Mesodermal cell (in vitro differentiated cells): ENCODE data around the gene DNAH11.
"Not testable (repeated sequence)": the region's sequence is repeated elsewhere in the genome, so short reads cannot be mapped to it uniquely, and the experiment has no call there.

Experiments used
- H3K27ac ChIP-seq: 2 replicates; pipeline ENCODE4 v1.7.0; 2013; ENCODE audit warnings: mild to moderate bottlenecking, low read depth, low read length, moderate library complexity; ENCODE audit not compliant: severe bottlenecking
- H3K36me3 ChIP-seq: 2 replicates; pipeline ENCODE4 v1.7.1; 2013; ENCODE audit warnings: mild to moderate bottlenecking, low read length, moderate library complexity; ENCODE audit not compliant: control insufficient read depth, insufficient read depth
- H3K4me1 ChIP-seq: one replicate; pipeline ENCODE4 v1.7.1; 2013; ENCODE audit warnings: mild to moderate bottlenecking, low read length; ENCODE audit not compliant: insufficient read depth, control insufficient read depth, poor library complexity, severe bottlenecking
- H3K4me3 ChIP-seq: 2 replicates; pipeline ENCODE4 v1.7.0; 2013; ENCODE audit warnings: low read length, control low read depth, mild to moderate bottlenecking; ENCODE audit not compliant: insufficient read depth, poor library complexity, severe bottlenecking; ENCODE audit errors: extremely low read depth
- H3K9me3 ChIP-seq: 2 replicates; pipeline ENCODE4 v1.7.1; 2013; ENCODE audit warnings: mild to moderate bottlenecking, low read length, moderate library complexity; ENCODE audit not compliant: control insufficient read depth
- WGBS, 2 experiments: methylation state at CpG; one replicate each; pipeline ENCODE4 v1.1.5; 2013; ENCODE audit warnings: missing lambda C conversion rate in 2 of 2; ENCODE audit not compliant: insufficient coverage in 2 of 2; 5-methylcytosine and 5-hydroxymethylcytosine counted together

DNAH11 gene

DNA sequence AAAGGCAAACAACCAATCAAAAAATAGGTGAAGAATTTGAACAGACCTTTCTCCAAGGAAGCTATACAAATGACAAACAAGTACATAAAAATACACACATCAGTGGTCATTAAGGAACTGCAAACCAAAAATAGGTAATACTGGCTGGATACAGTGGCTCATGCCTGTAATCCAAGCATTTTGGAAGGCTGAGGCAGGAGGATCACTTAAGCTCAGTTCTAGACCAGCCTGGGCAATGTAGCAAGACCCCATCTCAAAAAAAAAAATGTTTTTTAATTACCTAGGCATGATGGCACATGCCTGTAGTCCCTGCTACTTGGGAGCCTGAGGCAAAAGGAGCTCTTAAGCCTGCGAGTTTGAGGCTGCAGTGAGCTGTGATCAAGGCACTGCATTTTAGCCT, 383.6 kb downstream of the DNAH11 start:
- WGBS, 2 experiments = 83 to 86% methylated on average over 1 of the region's 1 CpG

DNA sequence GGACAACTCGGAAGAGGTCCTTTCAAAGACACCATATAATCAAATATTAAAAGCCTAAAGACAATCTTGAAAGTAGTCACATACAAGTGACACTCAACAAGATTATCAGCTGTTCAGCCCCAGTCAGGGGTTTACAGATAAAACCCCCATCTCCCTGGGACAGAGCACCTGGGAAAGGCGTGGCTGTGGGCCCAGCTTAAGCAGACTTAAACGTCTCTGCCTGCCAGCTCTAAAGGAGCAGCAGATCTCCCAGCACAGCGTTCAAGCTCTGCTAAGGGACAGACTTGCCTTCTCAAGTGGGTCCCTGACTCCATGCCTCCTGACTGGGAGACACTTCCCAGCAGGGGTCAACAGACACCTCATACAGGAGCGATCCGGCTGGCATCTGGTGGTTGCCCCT, 384.9 kb downstream of the DNAH11 start:
- Histone ChIP-seq H3K27ac (no peak overlapping the region), H3K4me1 (no peaks in the 10 kb centered on the region), H3K4me3 (no peak overlapping the region), H3K36me3 (no peaks in the 10 kb centered on the region), H3K9me3 (no peaks in the 10 kb centered on the region)
- 76 to 87% methylated on average over 4 to 6 of the region's 6 CpGs for WGBS, 2 experiments

More for the DNA sequence above, 383.6 kb downstream of the DNAH11 start:
- no peak overlapping the region for H3K4me3 ChIP-seq
- H3K9me3 ChIP-seq = no peaks in the 10 kb centered on the region
- no peaks in the 10 kb centered on the region for H3K4me1 ChIP-seq
- no peak overlapping the region for H3K27ac ChIP-seq
- H3K36me3 ChIP-seq = no peaks in the 10 kb centered on the region

DNA sequence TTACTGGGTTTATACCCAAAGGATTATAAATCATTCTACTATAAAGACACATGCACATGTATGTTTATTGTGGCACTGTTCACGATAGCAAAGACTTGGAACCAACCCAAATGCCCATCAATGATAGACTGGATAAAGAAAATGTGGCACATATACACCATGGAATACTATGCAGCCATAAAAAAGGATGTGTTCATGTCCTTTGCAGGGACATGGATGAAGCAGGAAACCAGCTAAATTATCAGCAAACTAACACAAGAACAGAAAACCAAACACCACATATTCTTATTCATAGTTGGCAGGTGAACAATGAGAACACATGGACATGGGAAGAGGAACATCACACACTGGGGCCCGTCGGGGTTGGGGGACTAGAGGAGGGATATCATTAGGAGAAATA, 390.5 kb downstream of the DNAH11 start:
- not testable (repeated sequence) for H3K9me3 ChIP-seq, H3K4me1 ChIP-seq, H3K27ac ChIP-seq, H3K4me3 ChIP-seq, H3K36me3 ChIP-seq
- WGBS, 2 experiments = no CpG with 5 or more reads among the region's 3 CpGs

DNA sequence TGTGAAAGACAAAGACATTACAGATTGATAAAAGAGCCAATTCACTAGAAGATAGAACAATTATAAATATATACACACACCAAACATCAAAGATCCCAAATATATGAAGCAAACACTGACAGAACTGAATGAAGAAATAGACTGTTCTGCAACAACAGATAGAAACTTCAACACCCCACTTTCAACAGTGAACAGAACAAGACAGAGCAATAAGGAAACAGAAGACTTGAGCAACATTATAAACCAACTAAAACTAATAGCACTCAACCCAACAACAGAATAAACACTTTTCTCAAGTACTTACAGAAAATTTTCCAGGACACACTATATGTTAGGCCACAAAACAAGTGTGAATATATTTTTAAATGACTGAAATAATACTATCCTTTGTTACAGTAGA, 392.0 kb downstream of the DNAH11 start:
- Histone ChIP-seq H3K4me1 (no peaks in the 10 kb centered on the region), H3K36me3 (no peaks in the 10 kb centered on the region), H3K4me3 (no peak overlapping the region), H3K9me3 (no peaks in the 10 kb centered on the region), H3K27ac (no peak overlapping the region)

DNA sequence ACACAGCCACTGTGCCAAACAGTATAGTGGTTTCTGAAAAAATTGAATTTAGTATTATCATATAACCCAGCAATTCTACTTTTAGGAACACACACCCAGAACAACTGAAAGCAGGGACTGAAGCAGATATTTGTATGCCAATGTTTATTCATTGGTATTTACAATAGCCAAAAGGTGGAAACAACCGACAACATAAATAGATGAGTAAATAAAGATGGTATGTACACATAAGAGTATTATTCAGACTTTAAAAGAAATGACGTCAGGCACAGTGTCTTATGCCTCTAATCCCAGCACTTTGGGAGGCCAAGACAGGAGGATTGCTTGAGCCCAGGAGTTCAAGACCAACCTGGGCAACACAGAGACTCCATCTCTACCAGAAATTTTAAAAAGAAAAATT, 395.6 kb downstream of the DNAH11 start:
- H3K4me3 ChIP-seq = no peak overlapping the region
- no peaks in the 10 kb centered on the region for H3K9me3 ChIP-seq
- WGBS, 2 experiments = 67% methylated on average over 1 of the region's 2 CpGs; no CpG with 5 or more reads in 1 of the 2 experiments
- peaks cover 11% of the 10 kb centered on the region for H3K4me1 ChIP-seq
- no peak overlapping the region for H3K27ac ChIP-seq
- H3K36me3 ChIP-seq = no peaks in the 10 kb centered on the region

DNA sequence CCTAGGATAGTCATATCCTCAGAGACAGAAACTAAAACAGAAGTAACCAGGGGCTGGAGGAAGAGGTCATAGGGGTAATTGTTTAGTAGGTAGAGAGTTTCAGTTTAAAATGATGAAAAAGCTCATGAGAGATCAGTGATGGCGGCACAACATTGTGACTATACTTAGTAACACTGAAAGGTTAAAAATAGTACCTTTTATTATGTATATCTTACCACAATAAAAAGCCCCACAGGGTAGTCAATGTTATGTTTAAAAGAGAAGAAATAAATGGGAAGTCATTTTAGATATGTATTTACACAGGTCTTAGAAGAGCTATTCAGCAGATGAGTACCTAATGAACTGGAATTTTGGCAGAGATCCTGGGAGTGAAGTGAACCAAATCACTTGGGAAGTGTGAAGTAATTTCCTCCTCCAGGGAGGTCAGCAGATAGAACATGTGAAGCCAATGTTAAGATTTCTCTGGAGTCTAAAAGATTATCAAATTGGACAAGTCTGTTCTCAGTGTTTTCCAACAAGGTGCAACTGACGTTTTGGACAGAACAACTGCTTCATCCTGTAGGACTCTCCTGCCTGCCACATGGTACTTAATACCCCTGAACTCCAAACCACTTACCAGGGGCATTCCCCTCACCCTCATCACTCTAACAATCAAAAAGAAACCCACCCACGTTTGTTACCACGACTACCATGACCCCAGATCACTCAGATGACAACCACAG, 396.5 kb downstream of the DNAH11 start:
- no peak overlapping the region for H3K4me3 ChIP-seq
- no peaks in the 10 kb centered on the region for H3K9me3 ChIP-seq
- H3K27ac ChIP-seq = no peak overlapping the region
- H3K36me3 ChIP-seq = no peaks in the 10 kb centered on the region
- peaks cover 16% of the 10 kb centered on the region for H3K4me1 ChIP-seq
- WGBS, 2 experiments = 57 to 100% methylated on average over 1 to 2 of the region's 4 CpGs

DNA sequence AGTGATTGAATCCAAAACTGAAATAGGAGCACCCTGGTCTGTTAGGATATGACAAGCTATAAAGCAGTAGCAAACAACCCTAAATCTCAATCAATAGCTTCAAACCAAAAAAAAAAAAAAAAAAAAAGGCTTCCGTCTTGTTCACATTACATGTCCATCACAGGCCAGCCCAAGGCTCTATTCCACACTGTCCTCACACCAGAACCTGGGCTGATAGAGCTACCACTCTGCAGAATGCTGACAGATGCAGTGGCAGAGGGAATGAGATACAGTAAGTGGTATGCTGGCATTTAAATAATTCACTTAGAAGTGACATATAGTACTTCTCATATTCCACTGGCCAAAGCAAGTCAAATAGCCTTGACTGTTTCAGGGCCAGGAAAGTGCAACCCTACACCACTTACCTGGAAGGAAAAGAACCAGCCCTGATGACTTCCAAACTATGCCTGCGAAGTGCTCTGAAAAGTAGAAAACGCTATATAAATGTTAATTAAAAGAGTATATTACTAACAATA, 397.1 kb downstream of the DNAH11 start:
- no peaks in the 10 kb centered on the region for H3K9me3 ChIP-seq
- H3K27ac ChIP-seq = no peak overlapping the region
- no peak overlapping the region for H3K4me3 ChIP-seq
- no peaks in the 10 kb centered on the region for H3K36me3 ChIP-seq
- H3K4me1 ChIP-seq = peaks cover 17% of the 10 kb centered on the region
- no CpG with 5 or more reads among the region's 3 CpGs for WGBS, 2 experiments

DNA sequence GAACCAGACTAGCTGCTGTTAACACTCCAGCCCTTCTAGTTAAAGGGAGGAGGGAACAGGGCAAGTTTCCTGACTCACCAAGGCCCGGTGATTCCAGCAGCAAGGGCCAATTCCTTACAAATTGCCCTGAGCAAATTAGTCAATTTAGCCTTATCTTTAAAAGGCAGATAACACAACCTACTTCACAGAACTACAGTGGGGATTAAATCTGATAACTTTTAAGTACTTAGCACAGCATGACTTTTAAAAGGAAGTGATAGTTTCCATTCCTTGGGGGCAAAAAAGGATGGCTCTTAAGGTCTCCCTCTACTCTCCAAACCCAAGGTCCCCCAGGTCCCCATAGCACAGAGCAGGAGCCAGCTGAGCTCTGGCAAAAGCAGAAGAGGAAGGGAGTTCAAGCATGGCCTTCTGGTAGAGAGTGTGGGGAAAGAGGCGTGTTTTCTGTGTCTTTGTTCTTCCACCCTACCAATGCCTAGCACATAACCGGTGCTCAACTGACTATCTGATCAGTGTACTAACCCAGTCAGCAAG, 398.8 kb downstream of the DNAH11 start:
- Histone ChIP-seq H3K36me3 (no peaks in the 10 kb centered on the region), H3K9me3 (no peaks in the 10 kb centered on the region), H3K4me3 (no peak overlapping the region), H3K4me1 (peaks cover 28% of the 10 kb centered on the region), H3K27ac (peak overlapping the region; percentile 51)
- 60% methylated on average over 1 of the region's 3 CpGs; no CpG with 5 or more reads in 1 of the 2 experiments for WGBS, 2 experiments

DNA sequence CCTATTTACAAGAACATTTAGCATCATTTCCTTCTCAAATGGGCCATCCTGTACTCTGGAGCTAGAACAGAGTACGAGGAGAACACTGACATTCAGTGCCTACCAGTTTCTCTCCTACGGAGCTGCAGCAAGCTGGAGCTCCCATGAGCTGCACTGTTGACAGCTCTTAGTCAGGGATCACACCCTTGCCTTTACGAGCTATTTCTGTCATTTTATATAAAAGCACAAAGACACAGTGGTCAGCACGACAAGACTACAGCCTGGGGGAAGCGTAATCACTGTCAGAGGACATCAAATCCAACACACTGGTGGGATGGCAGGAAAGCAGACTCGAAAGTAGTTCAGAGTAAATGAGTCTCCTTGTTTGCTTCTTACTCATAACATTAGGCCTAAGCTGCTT, 400.1 kb downstream of the DNAH11 start:
- Histone ChIP-seq H3K27ac (no peak overlapping the region), H3K4me1 (peaks cover 30% of the 10 kb centered on the region), H3K4me3 (no peak overlapping the region), H3K9me3 (no peaks in the 10 kb centered on the region), H3K36me3 (no peaks in the 10 kb centered on the region)
- 69 to 86% methylated on average over 2 to 6 of the region's 6 CpGs for WGBS, 2 experiments

DNA sequence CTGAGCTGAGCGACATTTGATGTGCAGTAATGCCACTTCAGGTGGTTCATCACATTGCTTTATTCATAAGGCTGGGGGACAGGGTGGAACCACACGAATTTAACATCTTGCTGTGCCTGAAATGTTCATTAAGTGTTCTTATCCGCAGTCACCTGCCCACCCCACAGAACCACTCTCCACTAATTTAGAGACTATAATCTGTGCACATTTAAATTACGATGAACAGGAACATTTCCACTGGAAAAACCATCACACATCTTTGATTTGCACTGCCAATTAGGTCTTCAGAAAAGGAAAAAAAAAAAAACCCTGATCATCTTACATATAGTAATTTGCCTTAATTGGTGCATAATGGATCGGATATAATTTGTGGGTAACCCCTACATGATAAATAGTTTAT, 400.6 kb downstream of the DNAH11 start:
- WGBS, 2 experiments = 85% methylated on average over 2 to 3 of the region's 5 CpGs
- no peaks in the 10 kb centered on the region for H3K9me3 ChIP-seq
- no peak overlapping the region for H3K4me3 ChIP-seq
- no peaks in the 10 kb centered on the region for H3K36me3 ChIP-seq
- H3K4me1 ChIP-seq = peaks cover 35% of the 10 kb centered on the region
- H3K27ac ChIP-seq = no peak overlapping the region
